Measurements from ENCODE around the gene ADAMTSL5.

Gene ADAMTSL5

GRCh38 chr19:1518471-1518870, 5.7 kb upstream of the ADAMTSL5 start:
- H3K27ac ChIP-seq (ENCODE audit: low read length), result no peak overlapping the region
- H3K9me3 ChIP-seq (ENCODE audit: insufficient read depth, low read depth, low read length), result no peaks in the 10 kb centered on the region
- no peaks in the 10 kb centered on the region for H3K36me3 ChIP-seq (ENCODE audit: insufficient read depth, low read depth, low read length)
- no peak overlapping the region for H3K4me3 ChIP-seq (ENCODE audit: low read length)
- no peaks in the 10 kb centered on the region for H3K4me1 ChIP-seq (ENCODE audit: insufficient read depth, low read length)
- H3K27me3 ChIP-seq (ENCODE audit: insufficient read depth, low read length), result peaks cover 42% of the 10 kb centered on the region
- H3K9ac ChIP-seq (ENCODE audit: low read depth, low read length), result no peak overlapping the region

GRCh38 chr19:1516395-1516753, 3.6 kb upstream of the ADAMTSL5 start:
- no peak overlapping the region for H3K27ac ChIP-seq (ENCODE audit: low read length)

GRCh38 chr19:1514986-1515721, 2.3 kb upstream of the ADAMTSL5 start:
- Histone ChIP-seq H3K9ac (ENCODE audit: low read depth, low read length) (no peak overlapping the region), H3K9me3 (ENCODE audit: insufficient read depth, low read depth, low read length) (no peaks in the 10 kb centered on the region), H3K36me3 (ENCODE audit: insufficient read depth, low read depth, low read length) (no peaks in the 10 kb centered on the region), H3K27ac (ENCODE audit: low read length) (no peak overlapping the region), H3K27me3 (ENCODE audit: insufficient read depth, low read length) (peaks cover 48% of the 10 kb centered on the region), H3K4me3 (ENCODE audit: low read length) (no peak overlapping the region), H3K4me1 (ENCODE audit: insufficient read depth, low read length) (no peaks in the 10 kb centered on the region)

More at GRCh38 chr19:1516395-1516753, 3.6 kb upstream of the ADAMTSL5 start:
- peaks cover 38% of the 10 kb centered on the region for H3K27me3 ChIP-seq (ENCODE audit: insufficient read depth, low read length)
- H3K4me3 ChIP-seq (ENCODE audit: low read length), result no peak overlapping the region
- no peak overlapping the region for H3K9ac ChIP-seq (ENCODE audit: low read depth, low read length)
- H3K36me3 ChIP-seq (ENCODE audit: insufficient read depth, low read depth, low read length), result no peaks in the 10 kb centered on the region
- H3K9me3 ChIP-seq (ENCODE audit: insufficient read depth, low read depth, low read length), result no peaks in the 10 kb centered on the region
- H3K4me1 ChIP-seq (ENCODE audit: insufficient read depth, low read length), result no peaks in the 10 kb centered on the region

- Histone ChIP-seq H3K27ac (ENCODE audit: low read length) (no peak overlapping the region), H3K9ac (ENCODE audit: low read depth, low read length) (no peak overlapping the region), H3K27me3 (ENCODE audit: insufficient read depth, low read length) (peaks cover 52% of the 10 kb centered on the region), H3K9me3 (ENCODE audit: insufficient read depth, low read depth, low read length) (no peaks in the 10 kb centered on the region), H3K4me1 (ENCODE audit: insufficient read depth, low read length) (no peaks in the 10 kb centered on the region), H3K4me3 (ENCODE audit: low read length) (no peak overlapping the region), H3K36me3 (ENCODE audit: insufficient read depth, low read depth, low read length) (no peaks in the 10 kb centered on the region)
These were observed 1.5 kb upstream of the ADAMTSL5 start for GRCh38 chr19:1514295-1514661.

GRCh38 chr19:1513499-1514294, 878 bp upstream of the ADAMTSL5 start:
- H3K9ac ChIP-seq (ENCODE audit: low read depth, low read length), result no peak overlapping the region
- no peak overlapping the region for H3K27ac ChIP-seq (ENCODE audit: low read length)
- no peaks in the 10 kb centered on the region for H3K36me3 ChIP-seq (ENCODE audit: insufficient read depth, low read depth, low read length)
- H3K4me1 ChIP-seq (ENCODE audit: insufficient read depth, low read length), result no peaks in the 10 kb centered on the region
- H3K4me3 ChIP-seq (ENCODE audit: low read length), result no peak overlapping the region
- no peaks in the 10 kb centered on the region for H3K9me3 ChIP-seq (ENCODE audit: insufficient read depth, low read depth, low read length)
- H3K27me3 ChIP-seq (ENCODE audit: insufficient read depth, low read length), result peaks cover 58% of the 10 kb centered on the region

GRCh38 chr19:1511318-1512317, 1.2 kb downstream of the ADAMTSL5 start:
- no peak overlapping the region for H3K9ac ChIP-seq (ENCODE audit: low read depth, low read length)
- no peaks in the 10 kb centered on the region for H3K4me1 ChIP-seq (ENCODE audit: insufficient read depth, low read length)
- H3K27ac ChIP-seq (ENCODE audit: low read length), result no peak overlapping the region
- no peak overlapping the region for H3K4me3 ChIP-seq (ENCODE audit: low read length)
- no peaks in the 10 kb centered on the region for H3K9me3 ChIP-seq (ENCODE audit: insufficient read depth, low read depth, low read length)
- no peaks in the 10 kb centered on the region for H3K36me3 ChIP-seq (ENCODE audit: insufficient read depth, low read depth, low read length)
- H3K27me3 ChIP-seq (ENCODE audit: insufficient read depth, low read length), result peaks cover 60% of the 10 kb centered on the region

- no peaks in the 10 kb centered on the region for H3K9me3 ChIP-seq (ENCODE audit: insufficient read depth, low read depth, low read length)
- peaks cover 60% of the 10 kb centered on the region for H3K27me3 ChIP-seq (ENCODE audit: insufficient read depth, low read length)
- no peak overlapping the region for H3K27ac ChIP-seq (ENCODE audit: low read length)
- no peak overlapping the region for H3K9ac ChIP-seq (ENCODE audit: low read depth, low read length)
- H3K36me3 ChIP-seq (ENCODE audit: insufficient read depth, low read depth, low read length), result no peaks in the 10 kb centered on the region
- no peak overlapping the region for H3K4me3 ChIP-seq (ENCODE audit: low read length)
- no peaks in the 10 kb centered on the region for H3K4me1 ChIP-seq (ENCODE audit: insufficient read depth, low read length)
These were observed 2.0 kb downstream of the ADAMTSL5 start for GRCh38 chr19:1510807-1511206.

- H3K36me3 ChIP-seq (ENCODE audit: insufficient read depth, low read depth, low read length), result no peaks in the 10 kb centered on the region
- no peak overlapping the region for H3K27ac ChIP-seq (ENCODE audit: low read length)
- H3K9me3 ChIP-seq (ENCODE audit: insufficient read depth, low read depth, low read length), result no peaks in the 10 kb centered on the region
- no peaks in the 10 kb centered on the region for H3K4me1 ChIP-seq (ENCODE audit: insufficient read depth, low read length)
- H3K4me3 ChIP-seq (ENCODE audit: low read length), result no peak overlapping the region
- H3K27me3 ChIP-seq (ENCODE audit: insufficient read depth, low read length), result peaks cover 63% of the 10 kb centered on the region
- no peak overlapping the region for H3K9ac ChIP-seq (ENCODE audit: low read depth, low read length)
These were observed 2.4 kb downstream of the ADAMTSL5 start for GRCh38 chr19:1510442-1510806.

- no peak overlapping the region for H3K9ac ChIP-seq (ENCODE audit: low read depth, low read length)
- H3K27me3 ChIP-seq (ENCODE audit: insufficient read depth, low read length), result peaks cover 66% of the 10 kb centered on the region
- no peak overlapping the region for H3K27ac ChIP-seq (ENCODE audit: low read length)
- no peaks in the 10 kb centered on the region for H3K4me1 ChIP-seq (ENCODE audit: insufficient read depth, low read length)
- H3K4me3 ChIP-seq (ENCODE audit: low read length), result no peak overlapping the region
- H3K36me3 ChIP-seq (ENCODE audit: insufficient read depth, low read depth, low read length), result no peaks in the 10 kb centered on the region
- no peaks in the 10 kb centered on the region for H3K9me3 ChIP-seq (ENCODE audit: insufficient read depth, low read depth, low read length)
These were observed 3.0 kb downstream of the ADAMTSL5 start for GRCh38 chr19:1509602-1510441.

GRCh38 chr19:1508507-1508856, 4.3 kb downstream of the ADAMTSL5 start:
- Histone ChIP-seq H3K36me3 (ENCODE audit: insufficient read depth, low read depth, low read length) (no peaks in the 10 kb centered on the region), H3K4me3 (ENCODE audit: low read length) (peak overlapping the region; percentile 45; the same call in 1 of the 2 replicates), H3K9ac (ENCODE audit: low read depth, low read length) (no peak overlapping the region)

More at GRCh38 chr19:1508507-1508856, 4.3 kb downstream of the ADAMTSL5 start:
- no peak overlapping the region for H3K27ac ChIP-seq (ENCODE audit: low read length)
- H3K9me3 ChIP-seq (ENCODE audit: insufficient read depth, low read depth, low read length), result no peaks in the 10 kb centered on the region
- no peaks in the 10 kb centered on the region for H3K4me1 ChIP-seq (ENCODE audit: insufficient read depth, low read length)
- H3K27me3 ChIP-seq (ENCODE audit: insufficient read depth, low read length), result peaks cover 68% of the 10 kb centered on the region
